Prostate gland (tissue), 2 donors: ENCODE measurements around the gene SACM1L.

Experiments used
- CTCF ChIP-seq, 4 experiments: fragments of 200-600 bp in 2 of 4; fragments of 450-650 bp in 2 of 4; sonication (generic) in 2 of 4; IDR thresholded peaks; 1 replicate in 3 of 4; 2 replicates in 1 of 4; pipeline ENCODE4 v1.5.1; 2016 to 2019; ENCODE audit warnings: antibody characterized with exemption in 4 of 4, mild to moderate bottlenecking in 2 of 4, moderate library complexity in 2 of 4
- POLR2A ChIP-seq: fragments of 450-650 bp; IDR thresholded peaks from one replicate; pipeline ENCODE4 v1.6.1; 2016; ENCODE audit warnings: antibody characterized with exemption, mild to moderate bottlenecking
- POLR2AphosphoS5 ChIP-seq: sonication (generic); formaldehyde crosslinking; IDR thresholded peaks from one replicate; pipeline ENCODE4 v1.6.1; 2017; ENCODE audit warnings: antibody characterized with exemption

GRCh38 chr3:45751537-45752242 lies 62.5 kb downstream of the SACM1L start:
- TF ChIP-seq POLR2A (no peak), CTCF (IDR thresholded peaks at IDR 0.05) (no peak), POLR2AphosphoS5 (no peak)
